COLO668 (cell line): ENCODE results near the gene KCNJ2.

ENCODE experiments used
- DNase-seq: peaks from one replicate; lab custom pipeline; 2025; ENCODE audit not compliant: unreplicated experiment; lab: John Stamatoyannopoulos, UW

KCNJ2 gene

GRCh38 chr17:70168977-70169708 is at the start of gene KCNJ2:
TSS of gene KCNJ2 (plus strand) at chr17:70169532. CDS start at chr17:70175040, 5,508 bp downstream.
- DNase-seq: peak; percentile 91

- DNase-seq: no peak
Observed at GRCh38 chr17:70119545-70119944, 49.8 kb upstream of the KCNJ2 start.

GRCh38 chr17:70119983-70120382 is 49.3 kb upstream of the KCNJ2 start:
- no peak for DNase-seq

- no peak for DNase-seq
Observed at GRCh38 chr17:70120425-70120824, 48.9 kb upstream of the KCNJ2 start.

GRCh38 chr17:70121126-70121525 is 48.2 kb upstream of the KCNJ2 start:
- DNase-seq: no peak

GRCh38 chr17:70123193-70123592 is 46.1 kb upstream of the KCNJ2 start:
- no peak for DNase-seq

GRCh38 chr17:70124723-70125122 is 44.6 kb upstream of the KCNJ2 start:
- DNase-seq: no peak

GRCh38 chr17:70127221-70127873 is 42.0 kb upstream of the KCNJ2 start:
- DNase-seq: no peak

GRCh38 chr17:70128727-70129238 is 40.5 kb upstream of the KCNJ2 start:
- DNase-seq: no peak

GRCh38 chr17:70130289-70130688 is 39.0 kb upstream of the KCNJ2 start:
- DNase-seq: no peak

- no peak for DNase-seq
Observed at GRCh38 chr17:70132505-70132904, 36.8 kb upstream of the KCNJ2 start.

- DNase-seq: no peak
Observed at GRCh38 chr17:70134042-70134441, 35.3 kb upstream of the KCNJ2 start.

- DNase-seq: no peak
Observed at GRCh38 chr17:70134777-70135176, 34.6 kb upstream of the KCNJ2 start.

GRCh38 chr17:70136131-70136530 is 33.2 kb upstream of the KCNJ2 start:
- DNase-seq: no peak

- DNase-seq: no peak
Observed at GRCh38 chr17:70137451-70138230, 31.7 kb upstream of the KCNJ2 start.

- DNase-seq: no peak
Observed at GRCh38 chr17:70138291-70138865, 31.0 kb upstream of the KCNJ2 start.

- DNase-seq: no peak
Observed at GRCh38 chr17:70139449-70139993, 29.8 kb upstream of the KCNJ2 start.

- DNase-seq: no peak
Observed at GRCh38 chr17:70144260-70144846, 25.0 kb upstream of the KCNJ2 start.

- DNase-seq: no peak
Observed at GRCh38 chr17:70153210-70153609, 16.1 kb upstream of the KCNJ2 start.

- DNase-seq: no peak
Observed at GRCh38 chr17:70157151-70157550, 12.2 kb upstream of the KCNJ2 start.

- DNase-seq: no peak
Observed at GRCh38 chr17:70158180-70158579, 11.2 kb upstream of the KCNJ2 start.
